Activated T-cell treated with anti-CD3 and anti-CD28 coated beads, Interleukin-2, amount 50 U/mL, for 24 hours (primary cell): ENCODE measurements around the gene GAS2L3.
"Not testable (repeated sequence)": the region's sequence is repeated elsewhere in the genome, so short reads cannot be mapped to it uniquely, and the experiment has no call there.

Source experiments
- DNase-seq: peaks from one replicate; pipeline ENCODE4 v3.0.0-alpha.2; 2020
- H3K27ac Mint-ChIP-seq: 2 replicates; pipeline ENCODE4 v1.8.0; 2020; ENCODE audit warnings: mild to moderate bottlenecking, mixed read lengths
- H3K27me3 Mint-ChIP-seq: 2 replicates; pipeline ENCODE4 v1.8.0; 2020; ENCODE audit warnings: mixed read lengths
- H3K36me3 Mint-ChIP-seq: 2 replicates; pipeline ENCODE4 v1.8.0; 2020; ENCODE audit warnings: low read depth, mixed read lengths
- H3K4me1 Mint-ChIP-seq: 2 replicates; pipeline ENCODE4 v1.8.0; 2020; ENCODE audit warnings: low read depth, mixed read lengths
- H3K4me3 Mint-ChIP-seq: 2 replicates; pipeline ENCODE4 v1.8.0; 2020; ENCODE audit warnings: mild to moderate bottlenecking, moderate library complexity, mixed read lengths
- H3K9me3 Mint-ChIP-seq: 2 replicates; pipeline ENCODE4 v1.8.0; 2020; ENCODE audit warnings: mixed read lengths

GAS2L3 gene

GRCh38 chr12:100573292-100574186, at the start of gene GAS2L3:
GAS2L3 (plus strand) TSS chr12:100573684; CDS start chr12:100594905, 21,221 bp downstream.
- Mint-ChIP-seq H3K36me3 (no peaks in the 10 kb centered on the region), H3K9me3 (no peaks in the 10 kb centered on the region), H3K27me3 (peaks cover 40% of the 10 kb centered on the region), H3K27ac (peak within 1 kb of the TSS; percentile 74), H3K4me1 (peaks cover 17% of the 10 kb centered on the region), H3K4me3 (peak within 1 kb of the TSS; percentile 85)
- DNase-seq = peak; percentile 73

DNA sequence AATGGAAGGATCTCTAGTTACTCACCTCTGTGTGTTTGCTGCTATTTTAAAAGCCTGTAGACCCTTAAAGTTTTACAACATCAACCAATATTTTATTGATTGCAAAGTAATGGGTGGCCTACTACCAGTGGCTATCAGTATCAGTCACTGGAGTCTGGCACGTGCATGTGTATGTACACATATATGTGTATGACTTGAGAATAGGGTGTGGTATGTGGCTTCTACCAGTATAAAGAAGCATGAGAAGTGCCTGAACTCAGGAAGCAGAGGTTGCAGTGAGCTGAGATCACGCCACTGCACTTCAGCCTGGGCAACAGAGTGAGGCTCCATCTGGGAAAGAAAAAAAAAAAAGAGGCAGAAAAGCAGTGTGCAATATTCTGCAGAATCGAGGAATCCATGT, 45.5 kb upstream of the GAS2L3 start:
- DNase-seq = no peak
- Mint-ChIP-seq H3K4me1 (no peaks in the 10 kb centered on the region), H3K27me3 (peaks cover 15% of the 10 kb centered on the region), H3K9me3 (no peaks in the 10 kb centered on the region), H3K27ac (no peak overlapping the region), H3K4me3 (no peak overlapping the region), H3K36me3 (no peaks in the 10 kb centered on the region)

DNA sequence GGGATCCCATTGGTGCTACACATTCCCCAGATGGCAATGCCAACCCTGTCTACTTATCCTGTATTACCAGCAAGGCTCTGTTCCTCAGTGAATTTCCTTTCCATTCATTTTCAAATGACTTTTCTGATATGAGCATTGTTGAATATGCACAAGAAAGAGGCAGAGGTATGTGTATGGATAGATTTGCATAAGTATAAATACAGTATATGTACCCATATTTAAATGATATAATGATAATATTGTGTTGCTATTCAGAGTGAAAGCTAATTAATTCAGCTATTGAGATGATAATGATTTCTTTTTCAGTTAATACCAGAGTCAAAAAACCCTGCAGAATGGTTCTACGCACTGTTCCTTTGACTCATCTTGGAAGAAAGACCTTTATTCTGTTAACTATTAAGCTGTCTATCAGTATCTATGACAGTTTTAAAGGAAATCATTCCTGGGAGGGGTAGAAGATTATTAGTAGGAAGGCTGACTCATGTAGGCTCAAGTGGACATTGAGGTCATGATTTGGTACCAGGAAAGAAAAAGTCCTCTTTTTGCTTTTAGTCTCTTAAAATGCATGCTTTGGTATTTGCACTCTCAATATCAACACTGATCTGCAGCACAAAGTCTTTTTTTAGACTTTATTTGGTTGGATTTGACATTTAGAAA, 44.9 kb upstream of the GAS2L3 start:
- no peaks in the 10 kb centered on the region for H3K4me1 Mint-ChIP-seq
- no peaks in the 10 kb centered on the region for H3K9me3 Mint-ChIP-seq
- H3K4me3 Mint-ChIP-seq = no peak overlapping the region
- no peaks in the 10 kb centered on the region for H3K36me3 Mint-ChIP-seq
- DNase-seq = no peak
- H3K27me3 Mint-ChIP-seq = peaks cover 15% of the 10 kb centered on the region
- no peak overlapping the region for H3K27ac Mint-ChIP-seq

GRCh38 chr12:100529756-100530350, 43.6 kb upstream of the GAS2L3 start:
- Mint-ChIP-seq H3K27me3 (peaks cover 18% of the 10 kb centered on the region), H3K4me1 (no peaks in the 10 kb centered on the region), H3K27ac (no peak overlapping the region), H3K9me3 (no peaks in the 10 kb centered on the region), H3K4me3 (no peak overlapping the region), H3K36me3 (no peaks in the 10 kb centered on the region)
- DNase-seq = no peak

DNA sequence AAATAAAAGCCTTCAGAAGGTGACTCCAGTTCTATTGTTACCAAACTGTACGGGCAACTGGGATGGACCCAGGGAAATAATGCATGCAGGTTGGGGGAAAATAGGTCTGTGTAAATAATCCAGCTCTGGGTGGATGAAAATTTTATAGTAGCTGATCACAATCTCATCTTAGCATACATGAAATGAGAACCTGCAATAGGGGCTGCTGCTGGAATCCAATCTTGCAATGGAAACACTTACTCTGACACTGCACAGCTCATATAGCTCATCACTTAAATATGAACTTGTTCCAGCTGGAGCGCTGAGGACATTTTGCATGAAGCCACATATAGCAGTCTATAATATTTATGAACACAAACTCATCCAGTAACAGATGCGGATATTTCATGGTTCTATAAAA, 40.1 kb upstream of the GAS2L3 start:
- Mint-ChIP-seq H3K27ac (no peak overlapping the region), H3K9me3 (no peaks in the 10 kb centered on the region), H3K4me3 (no peak overlapping the region), H3K4me1 (no peaks in the 10 kb centered on the region), H3K36me3 (no peaks in the 10 kb centered on the region), H3K27me3 (peaks cover 15% of the 10 kb centered on the region)
- no peak for DNase-seq

DNA sequence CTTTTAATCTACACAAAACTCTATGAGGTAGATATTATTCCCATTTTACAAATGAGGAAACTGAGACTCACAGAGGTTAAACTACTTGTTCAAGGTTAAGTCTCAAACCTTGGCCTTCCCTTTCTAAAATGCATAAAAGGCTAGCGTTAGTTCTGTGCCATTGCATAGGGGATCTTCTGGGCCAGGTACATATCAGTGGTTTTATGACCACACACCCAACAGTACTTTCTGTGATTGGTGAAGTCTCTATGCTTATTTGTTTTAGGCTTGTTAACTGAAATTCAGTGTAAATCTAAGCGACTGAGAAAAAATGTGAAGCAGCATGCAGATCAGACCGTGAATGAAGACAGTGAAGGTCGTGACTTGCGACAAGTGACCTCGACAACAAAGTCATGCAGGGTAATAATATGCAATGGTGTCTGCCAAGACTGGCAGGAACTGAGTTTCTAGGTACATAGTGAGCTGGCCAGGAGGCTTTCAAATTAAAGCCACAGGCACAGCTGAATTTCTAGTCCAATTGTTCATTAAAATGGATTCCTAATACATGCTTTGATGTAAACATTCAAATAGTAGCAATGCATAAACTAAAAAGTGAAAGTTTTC, 38.8 kb upstream of the GAS2L3 start:
- H3K27ac Mint-ChIP-seq = no peak overlapping the region
- DNase-seq = no peak

DNA sequence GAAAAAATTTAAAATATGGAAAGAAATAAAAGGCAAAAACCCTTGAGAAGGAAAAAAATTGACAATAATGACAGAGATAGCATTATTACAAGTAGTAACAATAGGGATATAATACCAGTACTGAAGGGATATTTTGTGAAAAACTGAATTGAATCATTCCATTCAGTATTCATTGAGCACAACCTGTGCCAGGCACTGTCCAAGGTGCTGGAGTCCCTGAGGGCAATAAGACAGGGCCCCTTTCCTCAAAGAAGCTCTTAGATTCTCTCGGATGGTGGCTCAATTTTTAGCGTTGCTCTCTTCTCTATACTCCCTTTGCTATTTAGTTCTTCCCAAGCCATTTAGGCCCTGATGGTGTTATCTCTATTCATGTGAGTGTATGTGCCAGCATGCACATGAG, 34.3 kb upstream of the GAS2L3 start:
- Mint-ChIP-seq H3K4me1 (no peaks in the 10 kb centered on the region), H3K36me3 (no peaks in the 10 kb centered on the region), H3K27me3 (peaks cover 11% of the 10 kb centered on the region), H3K27ac (no peak overlapping the region), H3K9me3 (no peaks in the 10 kb centered on the region), H3K4me3 (no peak overlapping the region)
- DNase-seq = no peak

More for the DNA sequence above, 38.8 kb upstream of the GAS2L3 start:
- Mint-ChIP-seq H3K27me3 (peaks cover 19% of the 10 kb centered on the region), H3K4me3 (no peak overlapping the region), H3K36me3 (no peaks in the 10 kb centered on the region), H3K9me3 (no peaks in the 10 kb centered on the region), H3K4me1 (no peaks in the 10 kb centered on the region)

DNA sequence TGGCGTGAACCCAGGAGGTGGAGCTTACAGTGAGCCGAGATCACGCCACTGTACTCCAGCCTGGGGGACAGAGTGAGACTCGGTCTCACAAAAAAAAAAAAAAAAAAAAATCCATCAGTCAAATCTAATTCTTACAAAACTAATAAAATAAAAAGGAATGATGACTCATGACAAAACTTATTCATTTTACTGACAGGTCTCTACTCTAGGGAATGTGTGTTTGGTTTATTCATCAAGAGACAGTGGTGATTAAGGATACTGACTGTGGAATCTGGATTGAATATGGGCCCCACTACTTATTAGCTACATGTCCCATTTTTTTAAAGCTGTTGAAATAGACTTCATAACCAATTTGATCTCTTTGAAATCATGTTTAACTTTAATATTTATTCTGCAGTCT, 29.3 kb upstream of the GAS2L3 start:
- Mint-ChIP-seq H3K9me3 (no peaks in the 10 kb centered on the region), H3K27ac (no peak overlapping the region), H3K4me1 (no peaks in the 10 kb centered on the region), H3K36me3 (no peaks in the 10 kb centered on the region), H3K4me3 (no peak overlapping the region), H3K27me3 (peaks cover 18% of the 10 kb centered on the region)
- DNase-seq = no peak

DNA sequence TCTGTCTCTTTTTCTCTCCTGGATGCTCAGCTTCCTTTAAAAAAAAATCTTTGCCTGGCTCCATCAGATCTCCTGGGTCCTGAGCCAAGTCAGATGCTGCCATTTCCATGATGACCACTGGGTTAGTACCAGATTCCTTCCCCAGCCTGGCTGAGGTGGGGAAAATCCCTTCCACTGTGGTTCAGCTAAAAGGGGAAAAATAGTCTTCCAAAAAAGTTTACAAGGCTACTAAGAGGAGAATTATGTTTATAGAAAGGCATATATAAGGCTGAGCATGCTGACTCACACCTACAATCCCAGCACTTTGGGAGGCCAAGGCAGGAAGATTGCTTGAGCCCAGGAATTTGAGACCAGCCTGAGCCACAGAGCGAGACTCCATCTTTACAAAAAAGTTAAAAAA, 28.4 kb upstream of the GAS2L3 start:
- H3K27me3 Mint-ChIP-seq = peaks cover 12% of the 10 kb centered on the region
- H3K4me1 Mint-ChIP-seq = no peaks in the 10 kb centered on the region
- H3K9me3 Mint-ChIP-seq = no peaks in the 10 kb centered on the region
- no peak for DNase-seq
- no peaks in the 10 kb centered on the region for H3K36me3 Mint-ChIP-seq
- H3K27ac Mint-ChIP-seq = no peak overlapping the region
- H3K4me3 Mint-ChIP-seq = no peak overlapping the region

DNA sequence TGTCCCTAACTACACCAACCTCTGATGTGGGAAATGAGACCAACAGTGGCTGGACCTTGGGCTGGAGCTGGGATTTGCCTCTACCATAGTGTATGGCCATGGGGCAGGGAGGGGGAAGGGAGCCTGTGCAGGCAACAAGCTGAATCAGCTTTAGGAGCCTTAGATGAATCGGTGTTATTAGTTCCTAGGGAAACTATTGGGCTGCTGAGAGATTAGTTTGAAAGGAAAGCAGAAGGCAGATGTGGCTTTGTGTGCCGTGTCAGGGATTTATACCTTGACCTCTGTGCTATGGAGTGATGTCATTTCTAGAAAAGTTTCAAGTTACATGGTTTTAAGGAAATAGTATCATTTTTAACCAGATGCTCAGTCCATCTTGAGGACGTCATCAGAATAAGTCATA, 19.5 kb upstream of the GAS2L3 start:
- DNase-seq = no peak
- H3K9me3 Mint-ChIP-seq = no peaks in the 10 kb centered on the region

GRCh38 chr12:100554608-100555077, 18.8 kb upstream of the GAS2L3 start:
- Mint-ChIP-seq H3K9me3 (no peaks in the 10 kb centered on the region), H3K36me3 (no peaks in the 10 kb centered on the region), H3K4me3 (no peak overlapping the region), H3K27me3 (peaks cover 9% of the 10 kb centered on the region), H3K4me1 (no peaks in the 10 kb centered on the region), H3K27ac (no peak overlapping the region)
- no peak for DNase-seq

More for the DNA sequence above, 19.5 kb upstream of the GAS2L3 start:
- H3K4me1 Mint-ChIP-seq = no peaks in the 10 kb centered on the region
- peaks cover 9% of the 10 kb centered on the region for H3K27me3 Mint-ChIP-seq
- H3K36me3 Mint-ChIP-seq = no peaks in the 10 kb centered on the region
- H3K4me3 Mint-ChIP-seq = no peak overlapping the region
- H3K27ac Mint-ChIP-seq = no peak overlapping the region

DNA sequence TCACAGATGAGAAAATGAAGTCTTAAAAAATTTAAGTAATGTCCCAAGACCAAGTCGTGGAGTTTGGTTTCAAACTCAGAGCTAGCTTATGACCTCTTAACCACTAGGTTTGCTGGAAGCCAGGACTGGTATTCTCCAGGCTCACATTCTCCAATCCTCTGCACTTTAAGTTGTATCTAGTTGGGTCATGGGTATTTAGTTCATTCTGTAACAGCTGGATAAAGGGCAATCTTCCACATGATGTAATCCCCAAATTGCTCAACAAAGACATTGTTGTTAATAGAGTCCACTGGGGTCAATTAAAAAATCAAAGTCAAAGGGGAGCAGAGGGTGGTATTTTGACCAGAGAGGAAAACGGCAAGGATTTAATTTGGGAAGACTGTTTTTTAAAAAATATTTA, 17.8 kb upstream of the GAS2L3 start:
- Mint-ChIP-seq H3K4me1 (no peaks in the 10 kb centered on the region), H3K27ac (no peak overlapping the region), H3K27me3 (peaks cover 9% of the 10 kb centered on the region), H3K9me3 (no peaks in the 10 kb centered on the region), H3K36me3 (no peaks in the 10 kb centered on the region), H3K4me3 (no peak overlapping the region)
- no peak for DNase-seq

- Mint-ChIP-seq H3K4me3 (no peak overlapping the region), H3K27me3 (peaks cover 9% of the 10 kb centered on the region), H3K4me1 (no peaks in the 10 kb centered on the region), H3K9me3 (no peaks in the 10 kb centered on the region), H3K27ac (no peak overlapping the region), H3K36me3 (no peaks in the 10 kb centered on the region)
- DNase-seq = no peak
Measured at GRCh38 chr12:100557357-100557756, 16.1 kb upstream of the GAS2L3 start.

DNA sequence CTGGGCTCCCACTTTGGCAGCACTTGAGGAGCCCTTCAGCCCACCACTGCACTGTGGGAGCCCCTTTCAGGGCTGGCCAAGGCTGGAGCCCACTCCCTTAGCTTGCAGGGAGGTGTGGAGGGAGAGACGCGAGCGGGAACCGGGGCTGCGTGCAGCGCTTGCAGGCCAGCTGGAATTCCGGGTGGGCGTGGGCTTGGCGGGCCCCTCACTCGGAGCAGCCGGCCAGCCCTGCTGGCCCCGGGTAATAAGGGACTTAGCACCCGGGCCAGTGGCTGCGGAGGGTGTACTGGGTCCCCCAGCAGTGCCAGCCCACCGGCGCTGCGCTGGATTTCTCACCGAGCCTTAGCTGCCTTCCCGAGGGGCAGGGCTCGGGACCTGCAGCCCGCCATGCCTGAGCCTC, 14.2 kb upstream of the GAS2L3 start:
- not testable (repeated sequence) for H3K9me3 Mint-ChIP-seq, H3K4me3 Mint-ChIP-seq, H3K36me3 Mint-ChIP-seq, H3K4me1 Mint-ChIP-seq, DNase-seq, H3K27ac Mint-ChIP-seq
- H3K27me3 Mint-ChIP-seq = peaks cover 17% of the 10 kb centered on the region
